Measurements from ENCODE around the gene CASR.

Gene CASR

DNA sequence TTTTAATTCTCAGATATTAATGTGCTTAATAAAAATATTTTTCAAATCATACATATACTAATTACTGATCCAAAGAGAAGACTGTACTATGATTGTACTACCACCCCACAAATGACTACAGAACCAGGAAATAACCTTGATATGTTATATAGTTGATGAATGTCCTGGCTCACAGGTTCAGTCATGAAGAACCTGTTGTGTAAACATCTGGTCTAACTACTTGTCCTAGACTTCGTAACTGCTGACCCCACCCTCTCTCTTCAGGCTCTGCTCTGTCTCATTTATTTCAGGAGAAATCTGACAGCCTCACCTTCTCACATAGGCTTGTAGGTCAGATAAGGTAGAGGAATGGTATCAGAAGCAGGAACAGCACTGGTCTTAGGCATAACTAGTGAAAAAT, 126.9 kb downstream of the CASR start:
- no peak for DNase-seq

DNA sequence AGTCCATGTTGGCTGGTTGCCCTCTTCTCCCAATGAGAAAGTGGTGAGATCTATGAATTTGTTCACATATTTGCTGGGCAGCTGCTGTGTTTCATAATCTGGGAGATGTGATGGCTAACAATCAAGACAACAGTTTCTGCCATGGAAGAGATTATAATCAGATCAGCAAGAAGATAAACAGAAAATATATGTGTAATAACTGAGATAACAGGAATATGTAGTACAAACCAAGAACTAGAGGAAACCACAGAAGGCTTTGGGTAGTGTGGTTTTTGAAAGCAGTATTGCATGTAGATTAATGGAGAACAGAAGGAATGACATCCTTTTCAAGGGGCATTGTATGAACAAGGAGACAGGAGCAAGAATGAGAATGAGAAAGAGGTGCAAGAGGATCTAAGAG, 129.4 kb downstream of the CASR start:
- no peak for DNase-seq

DNA sequence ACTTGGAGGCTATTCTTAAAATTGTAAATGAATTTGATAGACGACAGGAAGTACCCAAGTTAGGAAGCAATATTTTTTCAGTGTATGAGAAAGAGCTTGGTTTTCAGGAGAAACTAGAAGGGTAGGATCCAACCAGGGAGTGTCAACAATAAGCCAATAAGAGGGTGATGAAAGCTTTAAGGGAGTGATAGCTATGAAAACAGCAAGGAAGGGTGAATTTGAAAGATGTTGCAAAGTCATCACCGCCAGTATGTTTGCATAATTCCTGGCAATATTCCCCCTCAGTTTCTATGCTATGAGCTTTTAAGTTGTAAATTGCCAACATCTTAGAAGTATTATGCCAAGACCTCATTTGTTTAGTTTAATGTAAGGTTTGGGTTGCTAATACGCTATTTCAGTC, 129.8 kb downstream of the CASR start:
- DNase-seq, result no peak

DNA sequence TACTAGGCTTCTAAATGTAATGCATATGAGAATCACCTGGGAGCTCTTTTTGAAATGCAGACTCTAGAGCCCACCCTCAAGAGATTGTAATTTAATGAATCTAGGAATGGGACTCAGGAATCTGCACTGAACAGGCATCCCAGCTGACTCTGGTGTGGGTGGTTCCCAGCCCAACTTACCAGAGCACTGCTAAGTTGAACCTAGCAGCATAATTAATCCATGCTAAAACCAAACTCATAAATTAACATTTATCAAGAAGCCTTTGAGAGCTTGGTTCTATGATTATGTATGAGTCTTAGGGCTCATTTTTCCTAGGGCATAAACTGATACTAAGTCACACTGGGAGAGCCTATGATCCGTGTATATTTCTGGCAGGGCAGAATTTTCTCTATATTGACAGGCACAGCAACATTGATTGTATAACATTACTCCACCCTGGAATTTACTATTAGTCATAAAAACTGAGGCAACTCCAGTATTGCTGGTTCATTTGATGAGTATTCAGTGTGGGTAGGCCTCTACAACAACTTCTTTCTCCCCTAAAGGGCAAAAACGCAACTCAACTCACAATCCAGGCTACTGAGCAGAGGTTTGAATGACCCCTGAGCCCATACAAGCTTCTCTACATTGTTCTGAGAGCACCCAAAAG, 130.9 kb downstream of the CASR start:
- DNase-seq, result no peak

DNA sequence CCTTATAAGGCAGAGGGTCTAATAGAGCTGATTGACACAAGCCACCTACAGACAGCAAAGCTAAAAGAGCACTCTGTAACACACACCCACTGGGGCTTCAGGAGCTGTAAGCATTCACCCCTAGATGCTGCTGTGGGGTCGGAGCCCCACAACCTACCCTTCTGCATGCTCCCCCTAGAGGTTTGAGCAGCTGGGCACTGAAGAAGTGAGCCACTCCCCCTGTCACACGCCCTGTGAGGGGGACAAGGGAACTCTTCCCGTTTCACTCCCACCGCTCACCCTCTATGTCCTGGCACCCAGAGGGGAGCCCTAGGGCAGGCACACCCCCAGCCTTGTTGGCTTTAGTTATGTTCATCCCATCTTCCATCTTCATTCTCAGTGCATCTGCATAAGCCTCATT, 132.2 kb downstream of the CASR start:
- no peak for DNase-seq

DNA sequence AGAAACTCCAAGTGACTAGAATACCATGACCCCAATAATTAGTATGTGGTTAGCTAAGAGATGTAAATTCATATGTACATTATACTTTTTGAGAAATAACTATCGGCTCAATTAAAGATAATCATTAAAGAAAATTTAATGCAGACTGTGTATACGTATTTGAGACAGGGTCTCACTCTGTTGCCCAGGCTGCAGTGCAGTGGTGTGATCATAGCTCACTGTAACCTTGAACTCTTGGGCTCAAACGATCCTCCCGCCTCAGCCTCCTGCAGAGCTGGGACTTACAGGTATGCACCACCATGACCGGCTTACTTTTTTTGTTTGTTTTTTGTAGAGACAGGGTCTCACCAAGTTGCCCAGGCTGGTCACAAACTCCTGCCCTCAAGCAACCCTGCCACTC, 132.9 kb downstream of the CASR start:
- no peak for DNase-seq

DNA sequence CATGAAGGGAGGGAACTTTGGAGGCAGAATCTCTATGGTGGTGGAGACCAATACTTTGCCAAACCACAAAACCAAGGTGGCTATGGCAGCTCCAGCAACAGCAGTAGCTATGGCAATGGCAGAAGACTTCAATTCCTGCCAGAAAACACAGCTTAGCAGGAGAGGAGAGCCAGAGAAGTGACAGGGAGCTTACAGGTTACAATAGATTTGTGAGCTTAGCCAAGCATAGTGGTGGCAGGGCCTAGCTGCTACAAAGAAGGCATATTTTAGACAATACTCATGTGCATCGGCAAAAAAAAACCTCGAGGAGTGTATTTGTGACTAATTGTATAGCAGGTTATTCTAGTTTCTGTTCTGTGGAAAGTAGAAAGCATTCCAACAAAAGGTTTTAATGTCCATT, 135.2 kb downstream of the CASR start:
- DNase-seq, result no peak

DNA sequence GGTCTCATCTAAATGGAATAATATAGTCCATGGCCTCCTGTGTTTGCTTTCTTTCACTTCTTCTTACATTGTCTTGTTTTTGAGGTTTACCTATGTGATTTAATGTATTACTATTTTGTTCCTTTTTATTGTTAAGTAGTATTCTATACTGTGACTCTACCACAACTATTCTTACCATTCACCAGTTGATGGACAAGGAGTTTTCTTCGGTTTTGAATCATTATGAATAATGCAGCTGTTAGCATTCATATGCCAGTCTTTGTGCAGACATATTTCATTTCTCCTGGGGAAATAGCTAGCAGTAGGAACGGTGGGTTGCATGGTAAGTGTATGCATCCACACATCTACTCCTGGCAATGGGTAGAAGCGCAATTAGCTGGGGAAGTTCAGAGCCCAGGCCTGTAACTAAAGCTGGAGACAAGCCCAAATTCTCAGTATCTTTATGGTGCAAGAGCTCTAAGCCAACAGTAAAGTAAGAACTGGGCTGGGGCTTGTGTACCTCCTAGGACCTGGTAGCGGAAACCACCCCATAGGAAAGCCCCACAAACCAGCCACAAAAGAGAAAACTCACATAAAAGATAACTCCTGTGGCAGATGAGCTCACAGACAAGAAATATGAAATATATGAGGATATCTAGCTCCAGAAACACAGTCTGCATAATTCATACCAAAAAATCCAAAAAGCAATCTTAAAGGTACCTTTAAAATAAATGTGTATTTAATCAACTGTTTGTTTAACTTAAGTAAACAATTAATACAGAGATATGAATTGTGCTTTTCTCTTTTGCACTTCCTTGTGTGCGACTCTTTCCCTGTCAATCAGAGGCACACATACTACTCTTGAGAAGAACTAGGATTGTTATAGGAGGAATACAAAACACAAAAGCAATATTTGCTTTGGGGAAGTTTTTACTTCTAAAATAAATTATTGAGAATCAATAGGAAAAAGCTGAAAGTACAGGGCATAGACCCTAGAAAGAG, 138.9 kb downstream of the CASR start:
- no peak for DNase-seq

DNA sequence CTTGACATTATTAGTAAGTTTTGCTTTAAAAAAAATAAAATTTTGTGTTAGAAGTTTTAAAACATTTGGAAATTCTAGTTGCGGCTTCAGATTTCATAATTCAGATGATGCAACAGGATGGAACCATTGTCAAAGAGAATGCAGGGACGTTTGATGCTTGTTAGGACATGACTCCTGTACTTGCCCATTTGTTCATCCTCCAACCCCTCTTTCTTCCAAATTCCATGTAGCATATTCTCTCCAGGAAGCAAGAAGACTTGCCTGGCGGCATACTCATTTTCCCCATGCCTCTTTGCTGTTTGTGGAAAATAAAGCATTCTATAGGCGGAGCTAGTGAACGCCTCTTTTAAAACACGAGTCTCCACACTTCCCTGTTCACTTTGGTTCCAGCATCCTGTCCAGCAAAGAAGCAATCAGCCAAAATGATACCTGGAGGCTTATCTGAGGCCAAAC, 141.4 kb downstream of the CASR start, which contains the start of gene CSTA:
Gene CSTA, plus strand, starts transcription at position 378 of the 453 bp plus-strand sequence. Its CDS starts 45 bp downstream, at position 423.
- no peak for DNase-seq

DNA sequence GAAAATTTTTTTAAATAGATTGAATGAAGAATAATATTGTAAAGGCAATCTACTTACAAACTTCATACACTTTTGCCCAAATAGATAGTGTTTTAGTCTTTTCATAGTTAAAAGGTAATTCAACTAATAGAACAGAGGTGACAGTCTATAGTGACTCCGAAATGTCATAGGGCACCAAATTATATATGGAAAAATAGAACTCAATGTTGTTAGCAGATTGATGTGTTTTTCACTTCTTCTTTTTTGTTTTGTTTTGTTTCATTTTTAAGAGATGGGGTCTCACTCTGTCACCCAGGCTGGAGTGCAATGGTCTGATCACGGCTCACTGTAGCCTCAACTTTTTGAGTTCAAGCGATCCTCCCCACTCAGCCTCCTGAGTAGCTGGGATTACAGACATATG, 142.3 kb downstream of the CASR start:
- DNase-seq, result no peak

DNA sequence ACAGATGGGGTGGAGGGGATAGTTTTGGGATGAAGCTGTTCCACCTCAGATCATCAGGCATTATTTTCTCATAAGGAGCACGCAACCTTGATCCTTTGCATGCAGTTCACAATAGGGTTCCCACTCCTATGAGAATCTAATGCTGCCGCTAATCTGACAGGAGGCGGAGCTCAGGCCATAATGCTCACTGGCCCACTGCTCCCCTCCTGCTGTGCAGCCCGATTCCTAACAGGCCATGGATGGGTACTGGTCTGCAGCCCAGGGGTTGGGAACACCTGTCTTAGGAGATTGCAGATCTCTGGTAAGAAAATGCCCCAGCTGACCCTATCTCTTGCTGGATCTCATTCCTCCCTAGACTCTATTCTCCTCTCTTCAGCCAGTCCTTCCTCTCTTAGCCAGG, 148.4 kb downstream of the CASR start:
- DNase-seq, result no peak

DNA sequence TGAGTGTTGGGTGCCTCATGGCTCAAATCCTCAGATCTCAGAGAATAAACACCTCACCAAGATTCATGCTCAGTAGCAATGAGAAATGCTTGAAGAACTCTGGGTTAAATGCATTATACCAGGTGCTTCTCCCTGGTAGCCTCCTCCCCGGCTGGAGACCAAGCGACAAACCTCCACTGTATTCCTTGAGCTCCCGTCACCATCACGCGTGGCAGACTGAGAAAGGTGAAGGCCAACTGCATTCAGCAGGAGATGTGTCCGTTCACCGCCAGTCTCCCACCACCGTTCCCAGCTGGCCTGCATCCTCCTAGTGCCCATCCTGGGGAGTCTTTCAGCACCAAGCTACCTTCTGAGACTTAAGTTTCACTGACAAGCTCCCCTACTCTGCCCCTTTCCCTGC, 149.1 kb downstream of the CASR start:
- no peak for DNase-seq

Measured in hematopoietic multipotent progenitor cell treated with erythropoietin and hydrocortisone succinate and interleukin-3 and kit ligand, for 8 days (in vitro differentiated cells).